A172 (cell line): Measurements from ENCODE around the gene MTMR3. TPM values are rescaled to one million over a fixed set of nuclear protein-coding genes. Genes with fewer than 3 reads are reported as not detected.
"Not testable (repeated sequence)": the region's sequence is repeated elsewhere in the genome, so short reads cannot be mapped to it uniquely, and the experiment has no call there.

ENCODE experiments used
- DNase-seq: peaks from one replicate; pipeline ENCODE4 v3.0.0-alpha.2; 2015; ENCODE audit warnings: low spot score
- total RNA-seq: library from RNA; depleted of rRNA; stranded (reverse); fragments of >200 nt; shearing (Covaris generic); gene quantifications from 2 replicates; pipeline ENCODE4 v1.2.3, GENCODE V29; 2014

Gene MTMR3
- total RNA-seq, 1 experiment from 2014 or later = 8.1 TPM

DNA sequence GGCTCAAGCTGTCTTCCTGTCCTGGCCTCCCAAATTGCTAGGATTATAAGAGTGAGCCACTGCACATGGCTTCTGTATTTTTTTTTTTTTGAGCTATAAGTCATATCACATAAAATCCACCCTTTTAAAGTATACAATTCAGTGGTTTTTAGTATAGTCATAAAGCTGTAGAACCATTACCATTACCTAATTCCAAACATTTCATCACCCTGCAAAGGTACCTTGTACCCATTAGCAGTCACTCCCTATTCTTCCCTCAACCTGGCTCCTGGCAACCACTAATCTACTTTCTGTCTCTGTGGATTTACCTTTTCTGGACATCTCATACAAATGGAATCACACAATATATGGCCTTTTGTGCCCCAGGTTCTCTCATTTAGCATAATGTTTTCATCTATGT lies 84.5 kb downstream of the MTMR3 start:
- no peak for DNase-seq

DNA sequence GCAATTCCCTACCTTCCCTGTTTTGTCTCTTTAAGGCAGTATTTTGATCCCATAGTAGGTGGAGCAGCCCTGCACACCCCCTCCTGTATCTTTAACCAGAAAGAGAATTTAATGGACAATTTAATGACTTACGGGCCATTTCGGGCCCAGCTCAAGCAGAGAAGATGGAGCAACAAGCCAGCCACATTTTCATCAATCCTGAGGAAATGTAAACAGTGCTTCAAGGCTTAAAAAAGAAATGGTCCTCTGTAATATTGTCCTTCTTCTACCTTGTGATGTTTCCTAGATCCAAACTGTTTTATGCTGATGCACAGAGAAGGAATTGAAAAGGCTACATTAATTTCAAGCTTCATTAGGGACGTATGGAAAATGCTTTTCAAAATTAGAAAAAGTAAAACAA lies 88.6 kb downstream of the MTMR3 start:
- DNase-seq = no peak

DNA sequence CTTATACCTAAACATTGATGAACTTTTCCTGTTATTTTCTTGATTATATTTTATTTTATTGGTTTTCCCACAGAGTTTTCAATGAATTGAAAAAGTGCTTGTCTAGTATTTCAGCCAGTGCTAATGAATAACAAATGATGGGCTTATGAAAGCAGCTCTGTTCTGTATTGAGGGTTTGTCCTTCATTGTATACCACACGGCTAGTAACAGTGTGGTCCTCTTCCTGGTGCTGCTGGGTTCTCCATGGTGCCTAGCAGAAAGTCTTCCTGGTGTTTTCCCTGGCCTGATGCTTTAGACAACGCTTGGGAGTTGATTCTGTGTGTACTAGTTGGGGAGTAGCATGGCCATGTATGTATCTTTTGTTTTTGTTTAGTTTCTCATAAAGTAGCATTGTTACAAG lies 89.1 kb downstream of the MTMR3 start:
- DNase-seq = no peak

DNA sequence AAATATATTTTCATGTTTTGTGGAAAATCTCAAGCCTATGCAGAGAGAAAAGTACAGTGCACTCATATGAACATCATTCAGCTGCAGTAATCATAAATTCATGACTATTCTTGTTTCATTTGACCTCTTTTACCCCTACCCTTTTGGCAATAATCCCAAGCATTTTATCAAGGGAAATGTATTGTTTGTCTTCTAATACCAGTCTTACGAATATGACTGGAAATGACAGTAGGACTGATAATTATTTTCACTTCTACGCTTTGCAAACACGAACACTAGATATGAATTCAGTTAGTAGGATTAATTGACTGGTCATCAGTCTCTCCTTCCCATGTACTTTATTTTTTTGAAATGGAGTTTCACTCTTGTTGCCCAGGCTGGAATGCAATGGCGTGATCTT lies 90.3 kb downstream of the MTMR3 start:
- no peak for DNase-seq

DNA sequence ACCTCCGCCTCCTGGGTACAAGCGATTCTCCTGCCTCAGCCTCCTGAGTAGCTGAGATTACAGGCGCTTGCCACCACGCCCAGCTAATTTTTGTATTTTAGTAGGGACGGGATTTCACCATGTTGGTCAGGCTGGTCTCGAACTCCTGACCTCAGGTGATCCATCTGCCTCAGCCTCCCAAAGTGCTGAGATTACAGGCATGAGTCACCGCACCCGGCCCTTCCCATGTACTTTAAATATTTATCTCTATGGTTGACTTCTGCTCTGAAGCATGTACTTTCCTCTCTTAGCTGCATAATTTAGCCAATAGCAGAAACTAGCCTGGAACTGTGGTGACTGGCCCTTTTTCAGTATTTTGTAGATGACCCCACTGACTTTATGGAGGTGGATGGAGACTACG lies 90.7 kb downstream of the MTMR3 start:
- not testable (repeated sequence) for DNase-seq

DNA sequence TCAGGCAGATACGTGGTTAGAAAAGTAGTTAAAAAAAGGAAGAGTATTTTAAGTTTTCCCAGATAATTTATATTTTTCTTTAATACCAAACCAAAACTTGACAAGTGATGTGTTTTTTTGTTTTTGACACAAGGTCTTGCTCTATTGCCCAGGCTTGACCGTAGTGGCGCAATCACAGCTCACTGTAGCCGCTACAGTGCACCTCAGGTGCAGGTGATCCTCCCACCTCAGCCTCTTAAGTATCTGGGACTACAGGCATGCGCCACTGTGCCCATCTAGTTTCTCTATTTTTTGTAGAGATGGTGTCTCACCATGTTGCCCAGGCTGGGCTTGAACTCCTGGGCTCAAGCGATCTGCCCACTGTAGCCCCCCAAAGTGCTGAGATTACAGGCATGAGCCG lies 92.5 kb downstream of the MTMR3 start:
- DNase-seq = no peak

DNA sequence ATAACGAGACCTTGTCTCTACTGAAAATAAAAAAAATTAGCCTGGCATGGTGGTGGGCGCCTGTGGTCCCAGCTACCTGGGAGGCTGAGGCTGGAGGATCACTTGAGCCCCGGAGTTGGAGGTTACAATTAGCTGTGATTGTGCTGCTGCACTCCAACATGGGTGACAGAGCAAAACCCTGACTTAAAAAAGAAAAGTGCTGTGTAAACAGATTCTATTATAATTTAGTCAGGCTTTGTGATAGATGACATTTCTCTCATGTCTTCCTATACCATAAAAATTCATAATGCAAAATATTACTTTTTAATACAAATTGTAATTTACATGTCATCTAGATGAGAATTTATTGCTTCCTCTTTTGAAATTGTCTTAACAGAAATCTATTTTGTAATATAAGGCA lies 94.1 kb downstream of the MTMR3 start:
- no peak for DNase-seq

DNA sequence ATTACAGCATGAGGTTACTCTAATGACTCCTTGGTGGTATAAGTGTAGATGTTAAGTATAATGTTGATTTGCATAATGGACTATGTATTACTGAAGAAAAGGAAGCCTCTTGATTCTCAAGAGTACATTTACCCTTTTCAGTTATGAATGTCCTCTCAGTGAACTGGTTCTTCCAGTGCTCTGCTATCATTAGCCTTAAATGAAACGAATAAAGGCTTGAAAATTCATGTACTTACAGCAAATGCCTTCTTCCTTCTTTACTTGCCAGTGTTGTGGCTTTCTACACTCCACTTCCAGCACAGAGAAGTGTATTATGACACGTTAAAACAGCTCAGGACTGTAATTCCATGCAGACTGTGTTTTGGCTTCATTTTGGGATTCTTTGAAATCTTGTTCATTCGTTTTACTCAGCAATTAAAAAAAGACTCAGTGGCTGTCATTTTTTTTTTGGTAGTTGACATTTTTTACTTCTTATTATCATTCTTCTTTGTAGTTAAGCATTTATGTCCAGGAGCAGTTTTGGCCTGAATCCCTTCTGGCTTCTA lies 96.9 kb downstream of the MTMR3 start:
- no peak for DNase-seq

DNA sequence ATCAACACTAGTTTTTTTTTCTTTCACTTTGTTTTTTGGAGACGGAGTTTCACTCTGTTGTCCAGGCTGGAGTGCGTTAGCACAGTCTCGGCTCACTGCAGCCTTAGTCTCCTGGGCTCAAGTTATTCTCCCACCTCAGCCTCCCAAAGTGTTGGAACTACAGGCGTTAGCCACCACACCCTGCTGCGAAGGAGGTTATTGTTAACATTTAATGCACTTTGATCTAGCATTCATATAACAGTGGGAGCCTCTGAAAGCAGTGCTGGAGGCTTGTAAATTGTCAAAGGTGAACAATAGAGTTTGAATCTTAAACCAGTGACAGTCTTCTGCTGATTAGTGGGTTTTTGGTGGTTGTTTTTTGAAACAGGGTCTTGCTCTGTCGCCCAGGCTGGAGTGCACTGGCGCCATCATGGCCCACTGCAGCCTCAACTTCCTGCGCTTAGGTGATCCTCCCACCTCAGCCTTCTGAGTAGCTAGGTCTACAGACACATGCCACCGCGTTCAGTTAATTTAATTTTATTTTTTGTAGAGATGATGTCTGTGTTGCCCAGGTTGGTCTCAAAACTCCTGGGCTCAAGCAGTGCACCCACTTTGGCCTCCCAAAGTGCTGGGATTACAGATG lies 100.4 kb downstream of the MTMR3 start:
- no peak for DNase-seq

DNA sequence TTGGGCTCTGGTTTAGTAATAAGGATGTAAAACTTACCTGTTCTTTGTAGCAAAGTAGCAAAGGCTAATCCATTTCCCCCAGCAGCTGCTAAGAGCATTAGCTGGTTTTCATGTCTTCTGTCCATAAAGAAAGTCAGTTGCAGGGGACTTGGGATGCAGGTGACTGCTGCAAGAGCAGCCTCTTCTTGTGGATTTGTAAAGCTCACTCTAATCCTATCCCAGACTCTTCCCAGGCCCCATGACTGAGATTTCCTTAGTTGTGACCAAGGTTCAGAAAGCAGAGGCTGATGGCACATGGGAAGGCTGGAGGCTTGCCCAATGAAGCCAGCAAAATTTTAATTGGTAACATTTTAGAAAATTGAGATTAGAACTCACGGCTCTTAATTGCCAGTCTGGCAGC lies 102.9 kb downstream of the MTMR3 start:
- no peak for DNase-seq

DNA sequence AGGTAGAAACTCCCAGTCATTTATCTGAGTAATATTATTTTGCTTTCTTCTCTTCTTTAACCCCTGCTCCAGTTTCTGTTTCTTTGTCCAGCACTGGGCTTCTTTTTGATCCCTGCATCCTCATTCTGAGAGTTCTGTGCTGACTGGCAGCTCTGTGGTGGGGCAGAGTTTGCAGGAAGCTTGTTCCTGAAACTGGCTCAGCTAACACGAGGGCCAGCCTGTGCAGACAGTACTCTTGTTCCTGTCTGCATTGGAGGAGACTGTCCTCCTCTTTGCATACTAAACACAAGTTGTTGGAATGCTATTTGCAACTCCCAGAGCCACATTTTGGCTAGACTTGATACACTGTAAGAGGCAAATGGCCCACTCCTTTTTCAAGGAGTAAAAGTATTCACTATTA lies 104.2 kb downstream of the MTMR3 start:
- no peak for DNase-seq

DNA sequence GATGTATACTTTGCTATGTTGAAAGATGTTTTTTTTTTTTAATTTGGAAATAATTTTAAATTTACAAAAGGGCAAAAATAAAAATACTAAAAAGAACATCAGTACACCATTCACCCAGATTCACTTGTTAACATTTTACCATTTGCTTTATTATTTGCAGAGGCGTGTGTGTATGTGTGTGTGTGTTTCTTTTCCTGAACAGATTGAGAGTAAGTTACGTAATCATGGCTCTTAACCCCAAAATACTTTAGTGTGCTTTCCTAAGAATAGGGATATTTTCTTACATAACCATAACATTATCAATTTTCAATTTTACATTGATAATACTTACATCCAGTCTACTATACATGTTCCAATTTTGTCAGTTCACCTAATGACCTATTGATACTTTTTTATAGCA lies 105.7 kb downstream of the MTMR3 start:
- DNase-seq = no peak

DNA sequence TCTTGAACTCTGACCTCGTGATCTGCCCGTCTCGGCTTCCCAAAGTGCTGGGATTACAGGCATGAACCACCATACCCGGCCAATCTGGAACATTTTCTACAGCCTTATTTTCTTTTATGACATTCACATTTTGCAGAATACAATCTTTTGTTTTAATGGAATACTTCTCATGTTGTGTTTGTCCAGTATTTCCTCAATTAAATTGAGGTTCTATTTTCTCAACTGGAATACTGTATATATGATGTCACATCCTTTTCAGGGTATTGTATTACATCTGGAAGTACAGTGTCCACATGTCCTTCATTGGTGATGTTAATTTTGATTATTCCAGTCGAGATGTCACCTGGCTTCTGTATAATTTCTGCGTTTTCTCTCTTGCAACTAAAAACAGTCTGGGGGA lies 106.5 kb downstream of the MTMR3 start:
- no peak for DNase-seq

DNA sequence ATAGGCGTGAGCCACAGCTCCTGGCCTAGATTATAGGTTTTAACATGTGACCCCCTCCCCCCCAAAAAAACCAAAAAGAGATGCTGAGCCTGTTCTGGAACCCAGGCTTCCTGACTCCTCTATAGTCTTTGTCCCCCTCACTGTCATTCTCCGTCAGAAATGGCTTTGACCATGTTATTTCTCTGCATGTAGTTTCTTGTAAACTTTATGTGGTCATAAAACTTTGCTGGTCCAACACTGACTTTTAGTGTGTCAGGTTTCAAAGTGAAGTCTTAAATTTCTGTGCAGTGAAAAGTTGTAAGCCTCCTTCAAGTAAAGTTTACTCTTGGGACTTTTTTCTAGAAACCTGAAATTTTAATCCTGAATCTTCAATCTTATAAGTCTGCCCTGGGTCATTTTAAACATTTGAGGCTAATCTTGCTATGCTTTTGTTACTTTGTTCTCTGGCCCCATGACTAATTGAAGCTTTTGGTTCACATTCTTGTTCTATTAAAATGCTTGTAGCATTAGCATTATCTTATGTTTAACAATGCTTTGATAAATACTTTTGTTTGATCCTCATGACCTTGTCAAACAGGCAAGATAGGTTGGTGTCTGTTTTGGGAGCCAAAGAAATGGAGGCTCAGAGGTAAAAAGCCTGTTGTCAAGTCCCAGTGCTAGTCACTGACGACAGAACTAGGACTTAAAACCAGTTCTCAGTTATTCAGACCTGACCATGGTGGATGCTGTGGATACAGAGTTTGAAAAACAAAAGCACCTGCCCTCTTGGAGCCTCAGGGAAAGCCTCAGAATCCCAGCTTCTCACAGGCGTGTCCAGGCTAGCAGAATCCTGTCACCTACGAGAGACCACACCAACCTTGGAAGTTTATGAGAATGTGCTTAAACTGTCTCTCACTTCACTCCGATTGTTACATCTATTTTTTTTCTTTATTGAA lies 109.6 kb downstream of the MTMR3 start:
- DNase-seq = no peak

DNA sequence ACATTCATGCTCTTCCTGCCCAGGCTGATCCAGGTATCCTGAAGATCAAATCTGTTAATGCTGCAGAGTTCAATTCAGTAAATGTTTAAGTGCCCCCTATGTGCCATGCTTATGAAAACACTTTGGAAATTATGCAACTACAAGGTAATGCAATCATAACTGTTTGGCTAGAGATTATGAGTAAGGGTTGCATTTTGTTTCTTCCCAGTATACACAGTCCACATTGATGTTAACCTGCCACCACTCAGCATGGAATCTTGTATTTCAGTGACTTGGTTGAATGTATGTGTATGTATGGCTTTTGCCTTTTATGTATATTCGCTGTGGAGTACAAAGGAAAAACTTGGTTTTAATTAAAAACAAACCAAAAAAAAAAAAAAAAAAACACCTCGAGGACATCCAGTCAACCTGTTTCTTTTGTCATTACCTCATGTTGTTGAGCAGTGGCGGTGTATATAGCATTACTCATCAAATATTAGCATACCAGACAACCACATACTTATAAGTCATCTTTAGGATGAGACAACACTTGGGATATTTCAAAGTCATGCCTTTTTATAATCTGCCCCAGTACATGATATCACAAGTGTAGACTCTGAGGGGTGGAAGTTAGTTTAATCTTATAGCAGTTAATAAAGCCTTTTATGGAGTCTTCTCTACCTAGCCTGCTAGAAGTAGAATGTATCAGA lies 111.2 kb downstream of the MTMR3 start:
- DNase-seq = peak; percentile 74

DNA sequence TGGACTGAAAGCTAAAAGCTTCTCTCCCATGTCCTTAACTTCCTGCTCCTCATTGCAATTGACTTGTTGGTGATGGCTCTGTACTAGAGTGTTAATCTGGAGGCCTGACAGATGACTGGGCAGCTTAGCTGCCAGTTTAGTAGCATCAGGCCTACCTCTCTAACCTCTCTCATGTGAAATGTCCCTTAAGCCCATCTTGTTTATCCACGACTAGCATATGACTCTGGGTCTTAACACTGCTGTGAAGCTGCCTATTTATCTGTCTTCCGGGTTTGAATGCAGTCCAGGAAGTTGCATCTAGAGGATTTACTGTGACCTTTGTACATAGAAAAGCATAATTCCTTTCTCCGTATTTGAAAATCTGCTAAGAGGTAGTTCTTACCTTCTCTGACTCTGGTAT lies 112.0 kb downstream of the MTMR3 start:
- DNase-seq = peak; percentile 30

DNA sequence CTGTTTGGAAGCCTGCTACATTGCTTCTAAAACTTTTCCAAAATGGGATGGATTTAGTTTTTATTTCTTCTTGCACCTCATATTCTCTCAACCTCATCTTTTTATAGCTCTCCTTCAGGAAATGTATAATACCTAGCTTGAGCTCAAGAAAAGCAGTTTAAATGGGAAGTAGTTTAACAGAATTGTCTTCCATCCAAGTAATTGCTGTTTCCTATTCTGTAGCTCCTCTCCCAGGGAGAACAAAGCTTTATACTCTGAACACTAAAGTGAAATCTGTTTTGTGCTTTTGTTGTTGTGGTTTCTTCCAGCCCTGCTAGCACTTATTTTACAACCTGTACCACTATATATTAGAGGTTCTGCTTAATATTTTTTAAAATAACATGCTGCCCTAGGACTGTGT lies 114.1 kb downstream of the MTMR3 start:
- DNase-seq = no peak

DNA sequence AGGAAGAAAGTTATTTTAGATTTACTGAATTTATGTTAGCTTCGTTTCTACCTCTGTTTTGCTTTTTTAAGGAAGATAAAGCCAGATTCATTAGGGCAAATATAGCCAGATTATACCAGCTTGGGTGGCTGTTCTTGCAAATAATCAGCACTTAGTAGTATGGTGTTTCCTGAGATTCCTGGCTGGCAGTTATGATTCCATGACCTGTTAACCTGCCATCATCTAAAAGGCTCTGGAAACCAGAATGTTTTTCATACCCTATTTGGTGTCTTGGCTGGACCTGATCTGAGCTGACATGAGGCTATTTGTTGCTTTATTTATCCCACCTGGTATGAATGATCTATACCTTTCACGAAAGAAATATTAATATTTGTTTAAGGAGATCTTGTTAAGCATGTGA lies 114.5 kb downstream of the MTMR3 start:
- DNase-seq = no peak

DNA sequence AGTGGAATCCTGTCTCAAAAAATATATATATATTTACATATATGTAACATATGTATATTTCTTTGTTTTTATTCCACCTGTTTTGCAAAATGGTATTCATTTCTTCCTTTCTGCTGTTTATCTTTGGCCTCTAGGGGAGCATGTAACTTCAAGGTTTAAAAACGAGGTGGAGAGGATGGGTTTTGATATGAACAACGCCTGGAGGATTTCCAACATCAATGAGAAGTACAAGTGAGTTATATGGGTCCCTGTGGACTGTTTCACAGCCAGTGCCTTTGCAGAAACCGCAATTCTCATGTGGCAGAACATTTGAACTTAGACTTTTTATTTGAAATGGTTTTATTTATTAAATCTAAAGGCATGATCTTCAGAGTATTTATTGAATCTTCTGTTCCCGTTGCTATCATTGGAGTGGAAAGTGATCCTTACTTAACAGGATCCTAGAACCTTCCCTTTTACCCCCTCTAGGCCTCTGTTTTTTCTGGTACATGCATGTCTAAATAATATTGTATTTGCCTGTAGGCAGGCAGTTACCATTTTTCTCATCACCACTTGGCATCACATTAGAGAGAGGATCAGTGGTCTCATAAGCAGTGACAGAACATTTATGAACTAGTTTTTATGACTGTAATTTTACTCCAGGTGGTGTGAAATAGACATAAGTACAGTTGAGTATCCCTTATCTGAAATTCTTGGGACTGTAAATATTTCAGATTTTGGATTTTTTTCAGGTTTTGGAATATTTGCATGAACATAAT lies 115.8 kb downstream of the MTMR3 start:
- no peak for DNase-seq

DNA sequence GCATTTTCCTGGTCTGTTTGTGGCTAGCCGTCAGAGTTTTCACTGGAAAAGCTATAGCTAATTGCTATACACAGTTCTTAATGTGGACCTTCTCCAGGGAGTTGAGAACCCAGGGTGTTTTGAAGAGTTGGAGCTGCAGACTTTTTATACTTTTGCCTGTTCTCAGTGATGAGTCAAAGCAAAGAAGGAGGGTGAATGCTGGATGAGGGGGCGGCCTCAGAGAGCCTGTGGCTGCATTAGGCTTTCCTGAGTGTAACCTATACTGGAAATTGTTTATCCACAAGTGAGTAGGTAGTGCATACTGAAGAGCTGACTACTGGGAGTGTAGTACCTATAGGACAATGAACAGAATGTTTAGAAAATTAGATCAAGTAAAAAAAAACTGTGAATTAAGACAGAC lies 117.6 kb downstream of the MTMR3 start:
- DNase-seq = no peak

DNA sequence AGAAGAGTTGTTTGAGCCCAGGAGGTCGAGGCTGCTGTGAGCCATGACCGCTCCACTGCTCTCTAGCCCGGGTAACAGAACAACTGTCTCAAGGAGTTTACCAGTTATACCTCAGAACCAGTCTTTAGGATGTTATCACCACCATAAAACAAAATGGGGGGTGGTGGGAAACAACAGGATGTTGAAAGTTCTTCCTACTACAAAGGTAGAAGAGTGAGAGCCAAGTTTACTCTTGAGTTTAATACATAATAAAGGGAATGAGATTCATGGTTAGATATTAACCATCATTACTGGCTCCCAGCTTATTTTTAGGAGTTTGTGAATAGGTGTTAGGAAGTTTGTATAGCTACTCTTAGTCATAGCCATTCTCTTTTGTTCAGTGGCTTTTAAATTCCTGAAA lies 118.5 kb downstream of the MTMR3 start:
- DNase-seq = no peak
